ENCODE results near the gene TMEM178B.

The TMEM178B gene

DNA sequence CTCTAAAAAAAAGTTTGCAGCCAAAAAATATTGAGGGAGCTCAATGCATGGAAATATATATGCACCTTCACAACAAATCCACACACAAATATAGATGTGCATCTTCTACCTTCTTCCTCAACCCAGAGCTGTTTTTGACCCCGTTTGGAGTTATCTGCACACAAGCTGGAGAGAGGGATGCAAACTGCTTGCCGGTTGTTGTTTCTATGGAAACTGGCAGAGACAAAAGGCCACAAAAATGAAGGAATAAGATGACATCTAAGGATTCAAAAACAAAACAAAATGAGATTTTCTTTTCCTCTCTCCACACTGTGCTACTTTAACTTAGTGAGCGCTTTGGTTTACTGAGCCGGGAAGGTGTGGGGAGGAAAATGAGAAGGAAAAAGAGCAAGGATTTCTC is 267.1 kb downstream of the TMEM178B start:
- Histone ChIP-seq H3K27ac (ENCODE audit: low read depth in 2 of 2, low read length in 2 of 2) (no peak overlapping the region), H3K9ac (ENCODE audit: low read depth in 1 of 2, low read length in 2 of 2) (no peak overlapping the region), H3K27me3 (ENCODE audit: control insufficient read depth in 2 of 2, insufficient read depth in 2 of 2, low read length in 2 of 2) (no peaks in the 10 kb centered on the region), H3K4me3 (ENCODE audit: low read length in 2 of 2) (no peak overlapping the region), H3K9me3 (ENCODE audit: control insufficient read depth in 2 of 2, low read length in 2 of 2) (no peaks in the 10 kb centered on the region), H3K36me3 (ENCODE audit: control insufficient read depth in 2 of 2, insufficient read depth in 2 of 2, low read length in 2 of 2) (no peaks in the 10 kb centered on the region), H3K4me1 (ENCODE audit: control insufficient read depth in 2 of 2, insufficient read depth in 2 of 2, low read length in 2 of 2) (no peaks in the 10 kb centered on the region)

DNA sequence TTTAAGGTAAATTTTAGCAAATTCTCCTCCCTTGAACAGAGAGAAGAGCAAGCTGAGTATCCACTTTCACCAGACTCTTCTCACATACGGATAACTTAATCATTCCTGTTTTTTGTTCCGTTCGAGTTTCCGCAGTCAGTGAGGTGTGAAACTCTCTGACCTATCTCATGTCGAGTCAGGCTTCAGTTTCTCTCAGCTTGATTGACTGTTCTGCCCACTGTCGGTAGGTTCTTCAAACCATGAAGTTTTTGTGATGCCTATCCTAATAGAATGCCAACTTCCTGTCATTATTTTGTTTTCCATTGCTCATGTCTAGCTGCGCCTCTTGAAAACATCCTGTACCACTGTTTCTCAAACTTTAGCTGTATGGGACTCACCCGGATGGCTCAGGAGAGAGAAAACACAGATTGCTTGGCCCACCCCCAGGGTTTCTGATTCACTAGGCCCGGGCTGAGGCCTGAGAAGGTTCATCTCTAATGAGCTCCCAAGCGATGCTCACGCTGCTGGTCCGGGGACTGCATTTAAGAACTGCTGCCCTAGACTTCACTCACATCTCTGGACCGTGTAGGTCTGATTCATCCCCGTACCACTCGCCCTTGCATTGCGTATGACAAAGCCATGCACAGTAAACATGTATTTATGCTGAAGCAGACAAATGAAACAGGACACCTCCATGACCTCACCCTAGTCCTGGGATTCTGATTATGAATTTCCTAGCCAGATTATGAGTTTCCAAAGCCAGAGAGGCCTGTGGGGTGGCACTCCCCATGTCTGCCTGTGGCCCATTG is 269.0 kb downstream of the TMEM178B start:
- H3K36me3 ChIP-seq (ENCODE audit: control insufficient read depth in 2 of 2, insufficient read depth in 2 of 2, low read length in 2 of 2), result no peaks in the 10 kb centered on the region
- H3K27me3 ChIP-seq (ENCODE audit: control insufficient read depth in 2 of 2, insufficient read depth in 2 of 2, low read length in 2 of 2), result no peaks in the 10 kb centered on the region
- H3K9ac ChIP-seq (ENCODE audit: low read depth in 1 of 2, low read length in 2 of 2), result no peak overlapping the region
- no peaks in the 10 kb centered on the region for H3K4me1 ChIP-seq (ENCODE audit: control insufficient read depth in 2 of 2, insufficient read depth in 2 of 2, low read length in 2 of 2)
- no peak overlapping the region for H3K4me3 ChIP-seq (ENCODE audit: low read length in 2 of 2)
- H3K9me3 ChIP-seq (ENCODE audit: control insufficient read depth in 2 of 2, low read length in 2 of 2), result no peaks in the 10 kb centered on the region
- H3K27ac ChIP-seq (ENCODE audit: low read depth in 2 of 2, low read length in 2 of 2), result no peak overlapping the region

DNA sequence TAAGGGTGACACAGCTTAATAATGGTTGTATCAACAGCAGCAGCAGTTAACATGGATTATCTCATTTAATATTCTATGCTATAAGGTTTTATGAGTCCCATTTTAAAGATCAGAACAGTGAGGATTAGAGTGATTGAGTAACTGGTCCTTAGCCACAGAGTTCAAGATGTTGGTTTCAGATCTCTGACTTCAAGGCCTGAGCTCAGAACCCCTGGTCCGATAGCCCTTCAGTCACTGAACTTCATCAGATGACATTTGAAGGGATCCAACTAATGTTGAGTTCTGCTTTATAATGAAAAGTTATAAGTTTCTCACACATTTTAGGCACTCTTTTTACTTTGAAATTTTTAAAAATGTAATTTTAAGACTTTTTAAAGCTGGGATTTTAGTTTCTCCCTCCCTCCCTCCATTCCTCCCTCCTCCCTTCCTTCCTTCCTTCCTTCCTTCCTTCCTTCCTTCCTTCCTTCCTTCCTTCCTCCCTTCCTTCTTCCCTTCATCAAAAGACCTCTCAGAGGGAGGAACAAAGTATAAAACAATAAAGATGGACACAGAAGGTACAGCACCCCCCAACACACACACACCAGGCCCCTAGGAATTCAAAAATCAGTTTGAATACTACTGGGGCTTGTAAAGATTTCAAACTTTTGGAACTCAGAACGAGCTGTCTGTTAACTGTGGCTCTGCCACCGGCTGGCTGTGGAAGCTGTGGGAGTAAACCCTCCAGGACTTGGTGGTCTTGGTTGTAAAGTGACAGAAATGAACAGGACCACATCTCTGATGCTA is 270.5 kb downstream of the TMEM178B start:
- H3K27ac ChIP-seq (ENCODE audit: low read depth in 2 of 2, low read length in 2 of 2), result no peak overlapping the region
- H3K36me3 ChIP-seq (ENCODE audit: control insufficient read depth in 2 of 2, insufficient read depth in 2 of 2, low read length in 2 of 2), result no peaks in the 10 kb centered on the region
- H3K4me3 ChIP-seq (ENCODE audit: low read length in 2 of 2), result no peak overlapping the region
- H3K9ac ChIP-seq (ENCODE audit: low read depth in 1 of 2, low read length in 2 of 2), result no peak overlapping the region
- H3K9me3 ChIP-seq (ENCODE audit: control insufficient read depth in 2 of 2, low read length in 2 of 2), result no peaks in the 10 kb centered on the region
- no peaks in the 10 kb centered on the region for H3K4me1 ChIP-seq (ENCODE audit: control insufficient read depth in 2 of 2, insufficient read depth in 2 of 2, low read length in 2 of 2)
- no peaks in the 10 kb centered on the region for H3K27me3 ChIP-seq (ENCODE audit: control insufficient read depth in 2 of 2, insufficient read depth in 2 of 2, low read length in 2 of 2)

DNA sequence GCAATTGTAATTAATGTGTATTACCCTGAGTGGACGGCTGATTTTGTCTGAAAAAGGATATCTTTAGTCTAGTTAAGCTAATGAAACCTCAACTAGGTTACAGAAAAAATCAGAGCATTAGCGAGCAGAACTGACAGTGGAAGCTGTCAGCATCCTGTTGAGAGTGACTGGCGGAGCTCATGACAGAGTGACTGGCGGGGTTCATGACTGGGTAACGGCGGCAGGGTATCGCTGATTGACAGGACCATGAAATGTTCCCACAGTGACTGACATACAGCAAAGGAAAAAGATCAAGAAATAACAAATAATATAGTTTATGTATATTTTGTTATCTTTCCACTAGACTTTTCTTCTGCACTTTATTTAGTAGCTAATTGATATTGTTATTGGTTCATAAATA is 274.9 kb downstream of the TMEM178B start:
- H3K9me3 ChIP-seq (ENCODE audit: control insufficient read depth in 2 of 2, low read length in 2 of 2), result no peaks in the 10 kb centered on the region
- no peaks in the 10 kb centered on the region for H3K36me3 ChIP-seq (ENCODE audit: control insufficient read depth in 2 of 2, insufficient read depth in 2 of 2, low read length in 2 of 2)
- no peak overlapping the region for H3K4me3 ChIP-seq (ENCODE audit: low read length in 2 of 2)
- no peaks in the 10 kb centered on the region for H3K27me3 ChIP-seq (ENCODE audit: control insufficient read depth in 2 of 2, insufficient read depth in 2 of 2, low read length in 2 of 2)
- no peak overlapping the region for H3K27ac ChIP-seq (ENCODE audit: low read depth in 2 of 2, low read length in 2 of 2)
- no peak overlapping the region for H3K9ac ChIP-seq (ENCODE audit: low read depth in 1 of 2, low read length in 2 of 2)
- no peaks in the 10 kb centered on the region for H3K4me1 ChIP-seq (ENCODE audit: control insufficient read depth in 2 of 2, insufficient read depth in 2 of 2, low read length in 2 of 2)

DNA sequence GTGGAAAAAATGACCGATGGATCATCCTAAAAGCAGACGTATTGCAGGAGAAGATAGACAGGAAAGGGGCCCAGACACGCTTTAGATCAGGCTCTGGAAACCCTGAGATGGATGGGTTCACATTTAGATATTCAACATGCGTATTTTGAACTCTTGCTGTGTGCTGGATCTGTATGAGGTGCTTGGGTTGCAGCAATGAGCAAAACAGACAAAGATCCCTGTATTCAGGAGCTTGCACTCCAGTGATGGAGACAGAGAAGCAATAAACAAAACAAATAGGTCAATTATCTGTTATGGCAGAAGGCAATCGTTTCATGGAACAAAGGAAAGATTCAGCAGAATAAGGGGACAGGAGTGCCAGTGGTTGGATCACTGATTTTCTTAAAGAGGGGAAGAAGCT is 275.5 kb downstream of the TMEM178B start:
- H3K9me3 ChIP-seq (ENCODE audit: control insufficient read depth in 2 of 2, low read length in 2 of 2), result no peaks in the 10 kb centered on the region
- H3K27ac ChIP-seq (ENCODE audit: low read depth in 2 of 2, low read length in 2 of 2), result no peak overlapping the region
- H3K4me3 ChIP-seq (ENCODE audit: low read length in 2 of 2), result no peak overlapping the region
- no peaks in the 10 kb centered on the region for H3K4me1 ChIP-seq (ENCODE audit: control insufficient read depth in 2 of 2, insufficient read depth in 2 of 2, low read length in 2 of 2)
- H3K36me3 ChIP-seq (ENCODE audit: control insufficient read depth in 2 of 2, insufficient read depth in 2 of 2, low read length in 2 of 2), result no peaks in the 10 kb centered on the region
- H3K27me3 ChIP-seq (ENCODE audit: control insufficient read depth in 2 of 2, insufficient read depth in 2 of 2, low read length in 2 of 2), result no peaks in the 10 kb centered on the region
- no peak overlapping the region for H3K9ac ChIP-seq (ENCODE audit: low read depth in 1 of 2, low read length in 2 of 2)

DNA sequence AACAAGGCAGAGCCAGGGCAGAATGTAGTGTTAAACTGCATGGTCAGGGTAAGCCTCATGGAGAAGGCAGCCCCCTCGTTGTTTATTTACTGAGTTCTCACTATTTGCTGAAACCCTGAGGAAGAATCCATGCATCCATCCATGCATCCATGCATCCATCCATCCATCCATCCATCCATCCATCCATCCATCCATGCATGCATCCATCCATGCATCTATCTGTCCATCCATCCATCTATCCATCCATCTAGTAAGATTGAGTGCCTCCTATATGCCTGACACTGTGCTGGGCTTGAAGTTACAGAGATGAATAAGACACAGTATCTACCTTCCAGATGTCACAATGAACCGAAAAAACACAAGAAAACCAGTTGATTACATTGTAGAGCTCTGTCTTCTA is 275.9 kb downstream of the TMEM178B start:
- Histone ChIP-seq H3K4me3 (ENCODE audit: low read length in 2 of 2) (no peak overlapping the region), H3K27ac (ENCODE audit: low read depth in 2 of 2, low read length in 2 of 2) (no peak overlapping the region), H3K9me3 (ENCODE audit: control insufficient read depth in 2 of 2, low read length in 2 of 2) (no peaks in the 10 kb centered on the region), H3K27me3 (ENCODE audit: control insufficient read depth in 2 of 2, insufficient read depth in 2 of 2, low read length in 2 of 2) (no peaks in the 10 kb centered on the region), H3K4me1 (ENCODE audit: control insufficient read depth in 2 of 2, insufficient read depth in 2 of 2, low read length in 2 of 2) (no peaks in the 10 kb centered on the region), H3K36me3 (ENCODE audit: control insufficient read depth in 2 of 2, insufficient read depth in 2 of 2, low read length in 2 of 2) (no peaks in the 10 kb centered on the region), H3K9ac (ENCODE audit: low read depth in 1 of 2, low read length in 2 of 2) (no peak overlapping the region)

DNA sequence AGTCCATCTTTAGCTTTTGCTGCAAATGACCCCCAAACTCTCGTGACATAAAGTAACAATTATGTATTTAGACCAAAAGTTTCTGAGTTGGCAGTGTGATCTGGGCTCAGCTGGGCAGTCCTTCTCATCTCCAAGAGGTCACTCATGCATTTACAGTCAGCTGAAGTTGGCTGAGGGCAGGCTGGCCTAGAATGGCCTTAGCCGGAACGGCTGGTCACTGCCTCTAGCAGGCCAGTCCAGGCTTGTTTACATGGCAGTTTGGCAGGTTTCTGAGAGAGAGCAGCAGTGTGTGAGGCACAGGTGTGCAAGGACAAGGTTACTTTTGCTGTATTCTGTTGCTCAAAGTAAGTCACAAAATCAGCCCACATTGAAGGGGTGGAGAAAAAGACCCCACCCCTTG is 277.3 kb downstream of the TMEM178B start:
- no peaks in the 10 kb centered on the region for H3K36me3 ChIP-seq (ENCODE audit: control insufficient read depth in 2 of 2, insufficient read depth in 2 of 2, low read length in 2 of 2)
- H3K27ac ChIP-seq (ENCODE audit: low read depth in 2 of 2, low read length in 2 of 2), result no peak overlapping the region
- H3K9me3 ChIP-seq (ENCODE audit: control insufficient read depth in 2 of 2, low read length in 2 of 2), result no peaks in the 10 kb centered on the region
- H3K9ac ChIP-seq (ENCODE audit: low read depth in 1 of 2, low read length in 2 of 2), result no peak overlapping the region
- peaks cover 0 to 3% of the 10 kb centered on the region in 2 donors for H3K4me1 ChIP-seq (ENCODE audit: control insufficient read depth in 2 of 2, insufficient read depth in 2 of 2, low read length in 2 of 2)
- no peaks in the 10 kb centered on the region for H3K27me3 ChIP-seq (ENCODE audit: control insufficient read depth in 2 of 2, insufficient read depth in 2 of 2, low read length in 2 of 2)
- no peak overlapping the region for H3K4me3 ChIP-seq (ENCODE audit: low read length in 2 of 2)

DNA sequence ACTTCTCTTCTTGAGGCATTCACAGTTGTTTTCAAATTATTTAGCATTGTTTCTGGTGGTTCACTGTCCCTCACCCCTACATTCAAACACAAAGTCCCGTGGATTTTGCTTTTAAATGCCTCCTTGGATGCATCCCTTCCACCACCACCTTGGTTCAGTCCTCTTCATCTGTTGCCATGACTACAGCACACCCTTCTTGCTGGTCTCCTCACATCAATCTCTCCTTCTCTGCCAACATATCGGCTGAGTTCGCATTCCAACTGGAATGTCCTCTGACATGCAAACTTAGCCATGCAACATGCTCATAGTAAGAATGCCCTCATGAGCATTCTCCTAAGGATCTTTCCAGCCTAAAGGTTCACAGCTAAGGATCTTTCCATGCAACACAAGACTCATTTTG is 279.1 kb downstream of the TMEM178B start:
- H3K9me3 ChIP-seq (ENCODE audit: control insufficient read depth in 2 of 2, low read length in 2 of 2), result no peaks in the 10 kb centered on the region
- H3K4me3 ChIP-seq (ENCODE audit: low read length in 2 of 2), result no peak overlapping the region
- H3K36me3 ChIP-seq (ENCODE audit: control insufficient read depth in 2 of 2, insufficient read depth in 2 of 2, low read length in 2 of 2), result no peaks in the 10 kb centered on the region
- H3K9ac ChIP-seq (ENCODE audit: low read depth in 1 of 2, low read length in 2 of 2), result no peak overlapping the region
- no peaks in the 10 kb centered on the region for H3K27me3 ChIP-seq (ENCODE audit: control insufficient read depth in 2 of 2, insufficient read depth in 2 of 2, low read length in 2 of 2)
- peaks cover 0 to 3% of the 10 kb centered on the region in 2 donors for H3K4me1 ChIP-seq (ENCODE audit: control insufficient read depth in 2 of 2, insufficient read depth in 2 of 2, low read length in 2 of 2)
- H3K27ac ChIP-seq (ENCODE audit: low read depth in 2 of 2, low read length in 2 of 2), result no peak overlapping the region

DNA sequence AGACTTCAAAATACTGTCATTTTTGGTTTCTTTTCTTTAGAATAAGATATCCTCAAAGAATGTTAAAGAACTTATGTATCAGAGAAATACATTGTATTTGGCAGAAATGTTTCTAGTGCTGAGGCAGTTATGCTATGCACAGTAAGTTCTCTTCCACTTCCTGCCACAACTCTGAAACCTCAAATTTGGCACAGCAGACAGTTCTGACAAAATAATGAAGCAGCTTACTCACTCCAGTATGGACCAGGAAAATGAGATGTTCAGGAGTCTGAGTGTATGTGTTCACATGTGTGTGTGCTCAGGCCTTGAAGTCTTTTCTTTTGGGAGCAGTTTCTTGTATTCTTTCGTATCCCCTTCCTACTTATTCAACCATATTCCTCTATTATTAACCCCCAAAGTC is 280.4 kb downstream of the TMEM178B start:
- Histone ChIP-seq H3K27me3 (ENCODE audit: control insufficient read depth in 2 of 2, insufficient read depth in 2 of 2, low read length in 2 of 2) (no peaks in the 10 kb centered on the region), H3K36me3 (ENCODE audit: control insufficient read depth in 2 of 2, insufficient read depth in 2 of 2, low read length in 2 of 2) (no peaks in the 10 kb centered on the region), H3K27ac (ENCODE audit: low read depth in 2 of 2, low read length in 2 of 2) (no peak overlapping the region), H3K4me3 (ENCODE audit: low read length in 2 of 2) (no peak overlapping the region), H3K9me3 (ENCODE audit: control insufficient read depth in 2 of 2, low read length in 2 of 2) (no peaks in the 10 kb centered on the region), H3K9ac (ENCODE audit: low read depth in 1 of 2, low read length in 2 of 2) (no peak overlapping the region), H3K4me1 (ENCODE audit: control insufficient read depth in 2 of 2, insufficient read depth in 2 of 2, low read length in 2 of 2) (peaks cover 0 to 3% of the 10 kb centered on the region in 2 donors)

DNA sequence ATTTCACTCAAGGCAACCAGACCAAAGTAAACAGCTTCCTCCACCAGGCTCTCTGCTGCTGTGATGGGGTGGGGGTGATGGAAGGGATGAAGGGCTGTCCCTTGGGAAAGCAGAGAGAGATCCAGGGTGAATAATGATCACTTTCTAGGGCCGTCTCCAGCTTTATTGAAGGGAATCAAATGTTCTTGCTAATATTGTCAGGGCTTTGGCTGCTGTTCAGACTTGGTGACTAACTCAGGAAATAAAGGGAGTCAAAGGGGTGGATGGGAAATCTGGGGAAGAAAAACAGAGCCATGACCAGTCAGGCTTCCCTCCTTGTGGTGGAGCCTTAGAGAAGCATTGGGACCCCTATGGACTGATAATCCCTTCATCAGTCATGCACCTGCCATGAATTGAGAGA is 281.2 kb downstream of the TMEM178B start:
- Histone ChIP-seq H3K4me3 (ENCODE audit: low read length in 2 of 2) (no peak overlapping the region), H3K9me3 (ENCODE audit: control insufficient read depth in 2 of 2, low read length in 2 of 2) (no peaks in the 10 kb centered on the region), H3K27ac (ENCODE audit: low read depth in 2 of 2, low read length in 2 of 2) (no peak overlapping the region), H3K4me1 (ENCODE audit: control insufficient read depth in 2 of 2, insufficient read depth in 2 of 2, low read length in 2 of 2) (peaks cover 0 to 3% of the 10 kb centered on the region in 2 donors), H3K9ac (ENCODE audit: low read depth in 1 of 2, low read length in 2 of 2) (no peak overlapping the region), H3K36me3 (ENCODE audit: control insufficient read depth in 2 of 2, insufficient read depth in 2 of 2, low read length in 2 of 2) (no peaks in the 10 kb centered on the region), H3K27me3 (ENCODE audit: control insufficient read depth in 2 of 2, insufficient read depth in 2 of 2, low read length in 2 of 2) (no peaks in the 10 kb centered on the region)

Measured in mucosa of rectum (tissue), 2 donors.